Left ventricle myocardium inferior (tissue), 1 donor: ENCODE measurements around the gene MAB21L3. TPM values are rescaled to one million over a fixed set of nuclear protein-coding genes. Genes with fewer than 3 reads are reported as not detected.

Source experiments
- DNase-seq: peaks from one replicate; pipeline ENCODE4 v3.0.0-alpha.2; 2020
- H3K27ac ChIP-seq: fragments of 200-600 bp; replicated peaks from 2 replicates; pipeline ENCODE4 v1.8.0; 2021
- H3K27me3 ChIP-seq: fragments of 200-600 bp; 2 replicates; pipeline ENCODE4 v1.8.0; 2021; ENCODE audit warnings: low read depth
- H3K36me3 ChIP-seq: fragments of 200-600 bp; 2 replicates; pipeline ENCODE4 v1.8.0; 2021
- H3K4me1 ChIP-seq: fragments of 200-600 bp; 2 replicates; pipeline ENCODE4 v1.8.0; 2021
- H3K4me3 ChIP-seq: fragments of 200-600 bp; 2 replicates; pipeline ENCODE4 v1.8.0; 2021; ENCODE audit warnings: mild to moderate bottlenecking, moderate library complexity
- H3K9me3 ChIP-seq: fragments of 200-600 bp; replicated peaks from 2 replicates; pipeline ENCODE4 v1.8.0; 2021
- intact Hi-C: fragments of 100-400 bp; cut with micrococcal nuclease; formaldehyde crosslinking; loops from one replicate; pipeline ENCODE4 v1.11.0; 2022
- total RNA-seq: library from RNA; stranded (reverse); fragmentation: NEBNext Ultra II Directional; extraction: Animal tissue kit (Norgen Biotek cat#: 25700); gene quantifications from one replicate; pipeline ENCODE4 v1.2.1, GENCODE V29; 2021
- TF ChIP-seq, protein P1 (sequence below): fragments of 200-600 bp; IDR thresholded peaks from 2 replicates; pipeline ENCODE4 v1.8.0; 2021; ENCODE audit warnings: antibody characterized with exemption, mild to moderate bottlenecking, borderline replicate concordance
- donor health status: DM: no; HTN: yes; CAD: no; lungs with severe emphysema.

MAB21L3 gene
- total RNA-seq, 1 donor from 2014 or later = not detected

DNA sequence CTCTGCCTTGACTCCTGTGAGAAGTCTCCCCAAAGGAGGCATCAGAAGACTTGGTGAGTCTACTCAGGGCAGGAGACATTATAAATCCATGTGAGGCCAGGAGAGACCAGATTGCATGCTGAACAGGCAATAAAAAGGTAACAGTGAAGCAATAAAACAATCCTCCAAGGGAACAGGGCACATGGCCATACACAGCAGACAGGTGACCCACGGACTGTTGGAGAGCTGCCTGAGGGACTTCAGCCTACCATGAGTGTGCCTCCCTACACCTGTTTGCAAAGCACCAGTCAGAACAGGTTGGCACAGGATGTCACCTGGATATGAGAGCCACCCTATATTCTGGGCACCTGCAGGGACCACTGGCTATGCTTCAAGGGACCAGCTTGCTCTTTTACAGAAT, 67.6 kb downstream of the MAB21L3 start:
- no peak overlapping the region for H3K27ac ChIP-seq
- no peak overlapping the region for H3K4me3 ChIP-seq
- DNase-seq = no peak
- no peaks in the 10 kb centered on the region for H3K27me3 ChIP-seq
- H3K9me3 ChIP-seq = no peaks in the 10 kb centered on the region
- H3K4me1 ChIP-seq = peaks cover 10% of the 10 kb centered on the region
- TF ChIP-seq, protein P1, sequence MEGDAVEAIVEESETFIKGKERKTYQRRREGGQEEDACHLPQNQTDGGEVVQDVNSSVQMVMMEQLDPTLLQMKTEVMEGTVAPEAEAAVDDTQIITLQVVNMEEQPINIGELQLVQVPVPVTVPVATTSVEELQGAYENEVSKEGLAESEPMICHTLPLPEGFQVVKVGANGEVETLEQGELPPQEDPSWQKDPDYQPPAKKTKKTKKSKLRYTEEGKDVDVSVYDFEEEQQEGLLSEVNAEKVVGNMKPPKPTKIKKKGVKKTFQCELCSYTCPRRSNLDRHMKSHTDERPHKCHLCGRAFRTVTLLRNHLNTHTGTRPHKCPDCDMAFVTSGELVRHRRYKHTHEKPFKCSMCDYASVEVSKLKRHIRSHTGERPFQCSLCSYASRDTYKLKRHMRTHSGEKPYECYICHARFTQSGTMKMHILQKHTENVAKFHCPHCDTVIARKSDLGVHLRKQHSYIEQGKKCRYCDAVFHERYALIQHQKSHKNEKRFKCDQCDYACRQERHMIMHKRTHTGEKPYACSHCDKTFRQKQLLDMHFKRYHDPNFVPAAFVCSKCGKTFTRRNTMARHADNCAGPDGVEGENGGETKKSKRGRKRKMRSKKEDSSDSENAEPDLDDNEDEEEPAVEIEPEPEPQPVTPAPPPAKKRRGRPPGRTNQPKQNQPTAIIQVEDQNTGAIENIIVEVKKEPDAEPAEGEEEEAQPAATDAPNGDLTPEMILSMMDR = no peak
- H3K36me3 ChIP-seq = no peaks in the 10 kb centered on the region
- intact Hi-C loops = no loop called here

DNA sequence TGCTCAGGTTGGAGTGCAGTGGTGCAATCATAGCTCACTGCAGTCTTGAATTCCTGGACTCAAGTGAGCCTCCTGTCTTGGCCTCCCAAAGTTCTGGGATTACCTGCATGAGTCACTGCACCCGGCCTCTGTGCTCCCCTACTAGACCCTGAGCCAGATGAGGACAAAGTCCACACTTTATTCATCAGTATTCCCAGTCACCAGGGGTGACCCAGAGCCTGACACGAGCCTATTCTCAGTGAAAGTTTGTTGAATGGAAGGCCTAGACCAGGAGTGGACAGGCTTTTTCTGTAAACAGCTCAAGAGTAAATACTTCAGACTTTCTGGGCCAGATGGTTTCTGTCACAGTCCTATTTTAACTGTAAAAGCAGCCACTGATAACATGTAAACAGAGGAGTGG, 68.2 kb downstream of the MAB21L3 start:
- H3K27ac ChIP-seq = no peak overlapping the region
- no peak for DNase-seq
- TF ChIP-seq, protein P1 = no peak
- no peaks in the 10 kb centered on the region for H3K27me3 ChIP-seq
- peaks cover 10% of the 10 kb centered on the region for H3K4me1 ChIP-seq
- H3K36me3 ChIP-seq = no peaks in the 10 kb centered on the region
- no peak overlapping the region for H3K4me3 ChIP-seq
- intact Hi-C loops = no loop called here
- no peaks in the 10 kb centered on the region for H3K9me3 ChIP-seq

DNA sequence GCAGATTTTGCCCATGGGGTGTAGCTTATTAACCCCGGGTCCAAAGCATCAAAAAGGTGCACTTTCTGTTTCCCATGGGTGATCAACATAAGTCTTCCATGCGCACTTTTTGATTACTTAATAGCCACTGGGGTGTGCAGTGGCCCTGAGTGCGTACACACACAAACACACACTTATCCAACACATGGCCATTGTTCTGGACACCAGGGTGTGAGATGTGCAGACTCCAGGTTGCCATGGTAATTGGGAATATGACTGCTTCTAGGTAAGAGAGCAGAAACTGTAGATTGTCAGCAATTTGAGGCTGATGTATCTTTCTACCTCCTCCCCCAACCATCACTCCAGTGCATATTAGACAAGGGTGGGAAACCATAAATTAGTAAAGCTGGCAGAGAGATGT, 68.8 kb downstream of the MAB21L3 start:
- Histone ChIP-seq H3K36me3 (no peaks in the 10 kb centered on the region), H3K4me1 (peaks cover 10% of the 10 kb centered on the region), H3K9me3 (no peaks in the 10 kb centered on the region), H3K4me3 (no peak overlapping the region), H3K27me3 (no peaks in the 10 kb centered on the region), H3K27ac (no peak overlapping the region)
- TF ChIP-seq, protein P1 = no peak
- no peak for DNase-seq
- intact Hi-C loops = no loop called here

DNA sequence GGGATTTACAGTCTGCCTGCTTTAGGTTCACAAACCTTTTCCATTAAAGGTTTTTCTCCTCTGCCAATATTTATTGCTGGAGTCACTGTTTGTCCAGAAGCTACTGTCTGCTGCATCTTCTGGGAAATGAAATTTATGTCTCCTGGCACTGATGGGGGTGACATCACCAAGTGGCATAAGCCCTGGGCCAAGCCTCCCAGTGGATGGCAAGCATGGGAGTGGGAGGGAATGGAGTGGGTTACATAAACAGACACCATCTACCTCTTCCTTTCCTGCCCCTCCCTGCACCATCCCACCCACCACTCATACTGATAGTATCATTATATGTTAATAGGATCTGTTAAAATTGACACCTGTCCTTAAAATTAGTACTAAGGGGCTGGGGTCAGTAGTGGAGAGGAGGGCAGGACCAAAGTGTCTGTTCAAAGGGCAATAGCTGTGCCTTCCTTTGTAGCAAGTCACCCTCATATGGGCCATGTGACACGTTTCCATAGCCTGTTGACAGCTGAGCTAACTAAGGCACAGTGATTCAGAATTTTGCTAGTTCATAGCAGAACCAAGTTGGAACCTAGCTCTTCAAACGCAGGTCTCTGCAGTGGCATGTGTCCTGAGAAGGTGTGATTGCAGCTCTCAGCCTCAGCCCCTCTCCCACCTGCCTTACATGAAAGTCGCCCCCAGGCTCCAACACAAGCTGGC, 71.0 kb downstream of the MAB21L3 start:
- no peaks in the 10 kb centered on the region for H3K9me3 ChIP-seq

More for the DNA sequence above, 71.0 kb downstream of the MAB21L3 start:
- no peak overlapping the region for H3K4me3 ChIP-seq
- intact Hi-C loops = no loop called here
- peak overlapping the region; percentile 30 for H3K27ac ChIP-seq
- H3K27me3 ChIP-seq = no peaks in the 10 kb centered on the region
- peaks cover 15% of the 10 kb centered on the region for H3K4me1 ChIP-seq
- TF ChIP-seq, protein P1 = no peak
- no peaks in the 10 kb centered on the region for H3K36me3 ChIP-seq
- no peak for DNase-seq

Other genes with a start within 250 kb of the MAB21L3 start
- 8.4 TPM for gene SLC22A15, start 134.9 kb upstream of the MAB21L3 start, total RNA-seq